Stimulated activated CD4-positive, alpha-beta T cell treated with anti-CD3 and anti-CD28 coated beads, TNF-alpha, amount 100 ng/mL, for 1 hour (primary cell): ENCODE results near the gene PDSS1.

Experiments used
- DNase-seq, 3 donors: peaks; one replicate each; pipeline ENCODE4 v3.0.0-alpha.2; 2020; ENCODE audit warnings: low read depth in 3 of 3, low spot score in 1 of 3

Gene PDSS1

GRCh38 chr10:26698909-26699308, 1.4 kb downstream of the PDSS1 start:
- no peak for DNase-seq

GRCh38 chr10:26699631-26700030, 2.1 kb downstream of the PDSS1 start:
- no peak for DNase-seq

- DNase-seq, result no peak
Measured at GRCh38 chr10:26700884-26701630, 3.6 kb downstream of the PDSS1 start.

- no peak for DNase-seq
Measured at GRCh38 chr10:26703096-26703495, 5.6 kb downstream of the PDSS1 start.

GRCh38 chr10:26703974-26704373, 6.5 kb downstream of the PDSS1 start:
- no peak for DNase-seq

GRCh38 chr10:26706206-26706605, 8.7 kb downstream of the PDSS1 start:
- DNase-seq, result no peak

GRCh38 chr10:26706936-26707335, 9.4 kb downstream of the PDSS1 start:
- DNase-seq, result no peak

- no peak for DNase-seq
Measured at GRCh38 chr10:26711324-26711723, 13.8 kb downstream of the PDSS1 start.

GRCh38 chr10:26714415-26715136, 17.1 kb downstream of the PDSS1 start:
- no peak for DNase-seq

GRCh38 chr10:26715137-26715487, 17.6 kb downstream of the PDSS1 start:
- no peak for DNase-seq

GRCh38 chr10:26717476-26717875, 20.0 kb downstream of the PDSS1 start:
- no peak for DNase-seq

- DNase-seq, result no peak
Measured at GRCh38 chr10:26721561-26721960, 24.1 kb downstream of the PDSS1 start.

GRCh38 chr10:26723016-26723415, 25.5 kb downstream of the PDSS1 start:
- DNase-seq, result no peak

GRCh38 chr10:26725837-26726727, 28.6 kb downstream of the PDSS1 start:
- DNase-seq, result peak in 1 of 3 donors; percentile 8

GRCh38 chr10:26727005-26727404, 29.5 kb downstream of the PDSS1 start:
- DNase-seq, result no peak

GRCh38 chr10:26728957-26729356, 31.5 kb downstream of the PDSS1 start:
- DNase-seq, result no peak

- DNase-seq, result no peak
Measured at GRCh38 chr10:26729395-26729794, 31.9 kb downstream of the PDSS1 start.

GRCh38 chr10:26730552-26730951, 33.1 kb downstream of the PDSS1 start:
- DNase-seq, result no peak

GRCh38 chr10:26733750-26734568, 36.5 kb downstream of the PDSS1 start:
- DNase-seq, result no peak

GRCh38 chr10:26735435-26735834, 37.9 kb downstream of the PDSS1 start:
- DNase-seq, result no peak

- no peak for DNase-seq
Measured at GRCh38 chr10:26737730-26738129, 40.2 kb downstream of the PDSS1 start.
